GM23338 (cell line): ENCODE data around the gene ARL2.

Experiments used
- EZH2 ChIP-seq: fragments of 200-600 bp; sonication (generic); IDR thresholded peaks from one replicate; pipeline ENCODE4 v1.8.0; 2017; ENCODE audit warnings: antibody characterized with exemption, mild to moderate bottlenecking, low read depth; ENCODE audit not compliant: unreplicated experiment
- POLR2AphosphoS5 ChIP-seq: IDR thresholded peaks from 2 replicates; pipeline ENCODE4 v1.6.1; 2016; ENCODE audit warnings: antibody characterized with exemption, low read depth
- TF ChIP-seq, protein P1 (sequence below), 2 experiments: fragments of 200-600 bp in 1 of 2; sonication (generic) in 1 of 2; conservative IDR thresholded peaks; 2 replicates each; pipeline versions ENCODE4 v1.5.1 to v1.6.1; 2016 to 2017; ENCODE audit warnings: antibody characterized with exemption in 2 of 2, low read depth in 2 of 2, mild to moderate bottlenecking in 2 of 2, moderate library complexity in 1 of 2

DNA sequence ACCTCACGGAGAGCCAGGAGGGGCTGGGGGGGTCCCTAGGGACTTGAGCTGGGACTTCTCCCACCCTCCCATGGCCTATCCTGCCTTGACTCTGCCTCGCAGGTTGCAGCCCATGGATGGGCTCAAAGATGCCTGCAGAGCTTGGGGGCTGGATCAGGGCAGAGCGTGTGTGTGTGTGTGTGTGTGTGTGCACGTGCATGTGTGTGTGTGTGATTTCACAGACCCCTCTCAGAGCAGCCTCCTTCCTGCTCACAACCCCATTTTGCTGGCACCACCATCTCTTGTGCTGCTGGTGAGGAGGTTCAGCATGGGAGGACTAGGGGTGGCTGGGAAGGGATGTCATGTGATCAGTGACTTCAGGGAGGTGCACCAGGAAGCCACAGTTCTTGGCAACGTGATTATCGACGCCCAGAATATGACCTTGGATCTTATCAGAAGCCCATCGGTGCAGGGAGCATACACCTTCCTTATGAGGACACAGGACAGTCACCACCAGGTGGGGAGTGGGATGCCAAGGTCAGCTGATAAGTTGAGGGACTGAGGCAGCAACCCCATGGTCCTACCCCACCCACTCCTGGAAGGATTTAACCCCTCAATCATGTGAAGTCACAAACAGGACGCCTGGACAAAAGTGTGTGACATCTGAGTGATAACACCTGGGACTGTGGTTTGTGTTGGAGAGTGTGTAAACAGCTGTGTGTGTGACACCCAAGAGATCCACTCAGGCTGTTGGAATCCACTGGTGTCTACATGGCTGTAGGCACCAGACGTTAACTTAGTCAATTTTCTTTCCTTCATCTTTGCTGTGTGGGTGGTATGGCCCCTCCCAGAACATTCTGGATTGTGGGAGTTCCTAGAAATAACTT is 46.2 kb downstream of the ARL2 start:
- TF ChIP-seq, protein P1, sequence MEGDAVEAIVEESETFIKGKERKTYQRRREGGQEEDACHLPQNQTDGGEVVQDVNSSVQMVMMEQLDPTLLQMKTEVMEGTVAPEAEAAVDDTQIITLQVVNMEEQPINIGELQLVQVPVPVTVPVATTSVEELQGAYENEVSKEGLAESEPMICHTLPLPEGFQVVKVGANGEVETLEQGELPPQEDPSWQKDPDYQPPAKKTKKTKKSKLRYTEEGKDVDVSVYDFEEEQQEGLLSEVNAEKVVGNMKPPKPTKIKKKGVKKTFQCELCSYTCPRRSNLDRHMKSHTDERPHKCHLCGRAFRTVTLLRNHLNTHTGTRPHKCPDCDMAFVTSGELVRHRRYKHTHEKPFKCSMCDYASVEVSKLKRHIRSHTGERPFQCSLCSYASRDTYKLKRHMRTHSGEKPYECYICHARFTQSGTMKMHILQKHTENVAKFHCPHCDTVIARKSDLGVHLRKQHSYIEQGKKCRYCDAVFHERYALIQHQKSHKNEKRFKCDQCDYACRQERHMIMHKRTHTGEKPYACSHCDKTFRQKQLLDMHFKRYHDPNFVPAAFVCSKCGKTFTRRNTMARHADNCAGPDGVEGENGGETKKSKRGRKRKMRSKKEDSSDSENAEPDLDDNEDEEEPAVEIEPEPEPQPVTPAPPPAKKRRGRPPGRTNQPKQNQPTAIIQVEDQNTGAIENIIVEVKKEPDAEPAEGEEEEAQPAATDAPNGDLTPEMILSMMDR (conservative IDR thresholded peaks at IDR 0.05; ENCODE audit: low read depth in 2 of 2), result no peak
- TF ChIP-seq POLR2AphosphoS5 (no peak), EZH2 (no peak)
